HT-29 (cell line): ENCODE data around the gene F2. TPM values are rescaled to one million over a fixed set of nuclear protein-coding genes. Genes with fewer than 3 reads are reported as not detected.
"Not testable (repeated sequence)": the region's sequence is repeated elsewhere in the genome, so short reads cannot be mapped to it uniquely, and the experiment has no call there.

Experiments
- DNase-seq: peaks from one replicate; pipeline ENCODE4 v3.0.0-alpha.2; 2015; ENCODE audit warnings: low spot score
- total RNA-seq: library from RNA; depleted of rRNA; stranded (reverse); fragments of >200 nt; shearing (Covaris generic); gene quantifications from 2 replicates; pipeline ENCODE4 v1.2.3, GENCODE V29; 2014

The F2 gene
- total RNA-seq, 1 experiment from 2014 or later: 0.38 TPM

DNA sequence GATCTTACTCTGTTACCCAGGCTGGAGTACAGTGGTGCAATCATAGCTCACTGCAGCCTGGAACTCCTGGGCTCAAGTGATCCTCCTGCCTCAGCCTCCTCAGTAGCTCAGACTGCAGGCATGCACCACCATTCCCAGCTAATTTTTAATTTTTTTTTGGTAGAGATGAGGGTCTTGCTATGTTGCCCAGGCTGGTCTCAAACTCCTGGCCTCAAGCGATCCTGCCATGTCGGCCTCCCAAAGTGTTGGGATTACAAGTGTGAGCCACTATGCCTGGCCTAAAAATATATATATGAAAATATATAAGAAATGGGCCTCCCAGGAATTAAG is 1.2 kb upstream of the F2 start:
- not testable (repeated sequence) for DNase-seq

DNA sequence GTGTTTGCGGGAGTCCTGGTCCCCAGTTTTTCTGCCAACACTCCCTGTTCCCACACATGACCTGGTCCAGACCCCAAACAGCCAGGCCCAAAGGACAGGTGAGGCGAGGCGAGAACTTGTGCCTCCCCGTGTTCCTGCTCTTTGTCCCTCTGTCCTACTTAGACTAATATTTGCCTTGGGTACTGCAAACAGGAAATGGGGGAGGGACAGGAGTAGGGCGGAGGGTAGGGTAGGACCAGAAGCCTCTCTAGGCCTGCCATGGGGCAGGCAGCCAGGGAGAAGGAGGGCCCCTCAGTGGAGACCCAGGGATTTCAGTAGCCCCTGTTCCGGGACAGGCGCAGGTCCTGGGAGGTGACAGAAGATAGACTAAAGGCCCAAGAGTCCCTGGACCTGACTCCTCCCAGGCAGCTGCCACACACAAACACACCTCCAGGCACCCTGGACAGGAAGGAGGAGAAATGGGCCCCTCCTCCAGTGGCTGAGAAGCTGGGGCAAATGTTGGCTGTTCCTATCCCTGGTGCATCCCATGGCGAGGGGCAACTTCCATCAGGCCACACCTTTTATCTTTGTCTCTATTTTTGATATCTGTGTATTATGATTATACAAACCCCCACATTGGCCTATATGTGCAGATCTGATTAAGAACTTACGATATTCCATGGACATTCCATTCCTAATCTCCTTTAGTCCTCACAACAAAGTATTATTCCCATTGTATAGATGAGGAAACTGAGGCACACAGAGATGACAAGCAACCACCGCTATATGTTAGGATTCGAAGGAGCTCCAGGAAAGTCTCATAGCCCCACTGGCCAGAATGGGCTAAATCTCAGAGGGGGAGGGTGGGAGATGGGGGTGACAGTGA is 626 bp upstream of the F2 start:
- peak; percentile 73 for DNase-seq

DNA sequence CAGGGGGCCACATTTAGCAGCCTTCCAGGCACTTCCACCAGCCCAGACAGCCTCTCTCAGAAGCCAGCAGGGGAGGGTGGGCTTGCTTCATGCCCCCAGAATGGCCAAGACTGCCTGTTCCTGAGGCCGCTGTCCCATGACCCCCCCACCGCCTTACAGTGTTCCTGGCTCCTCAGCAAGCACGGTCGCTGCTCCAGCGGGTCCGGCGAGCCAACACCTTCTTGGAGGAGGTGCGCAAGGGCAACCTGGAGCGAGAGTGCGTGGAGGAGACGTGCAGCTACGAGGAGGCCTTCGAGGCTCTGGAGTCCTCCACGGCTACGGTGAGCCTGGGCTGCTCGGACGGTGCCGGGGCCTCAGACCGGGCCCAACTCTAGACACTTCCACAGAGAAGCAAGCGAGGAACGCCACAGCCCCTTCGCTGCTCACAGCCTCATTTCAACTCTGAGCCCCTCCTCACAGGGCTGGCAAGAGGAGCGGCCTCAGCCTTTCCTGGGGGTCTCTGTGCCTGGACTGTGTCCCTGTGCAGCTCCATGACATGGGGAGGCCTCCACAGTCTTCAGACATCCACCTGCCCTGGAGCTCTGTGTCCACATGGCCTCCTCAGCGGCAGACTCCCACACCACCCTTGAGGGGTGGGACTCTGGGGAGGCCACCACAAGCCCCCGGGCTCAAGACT is 668 bp downstream of the F2 start:
- DNase-seq: no peak

DNA sequence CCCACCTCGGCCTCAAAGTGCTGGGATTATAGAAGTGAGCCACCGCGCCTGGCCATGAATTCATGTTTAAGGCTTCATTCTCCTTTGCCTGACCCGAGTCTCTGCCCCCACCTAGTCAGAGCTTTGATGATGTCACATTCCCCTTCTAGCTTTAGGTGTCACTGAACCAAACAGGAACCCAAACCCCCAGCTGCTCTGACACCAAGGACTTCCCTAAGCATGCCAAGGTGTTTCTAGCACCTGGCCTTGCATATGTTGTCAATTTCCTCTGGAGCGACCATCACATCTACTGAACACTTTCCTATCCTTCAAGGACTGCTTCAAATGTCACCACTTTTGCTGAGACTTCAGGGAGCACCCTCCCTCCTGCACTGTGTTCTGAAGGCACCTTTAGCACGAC is 2.3 kb downstream of the F2 start:
- DNase-seq: no peak

DNA sequence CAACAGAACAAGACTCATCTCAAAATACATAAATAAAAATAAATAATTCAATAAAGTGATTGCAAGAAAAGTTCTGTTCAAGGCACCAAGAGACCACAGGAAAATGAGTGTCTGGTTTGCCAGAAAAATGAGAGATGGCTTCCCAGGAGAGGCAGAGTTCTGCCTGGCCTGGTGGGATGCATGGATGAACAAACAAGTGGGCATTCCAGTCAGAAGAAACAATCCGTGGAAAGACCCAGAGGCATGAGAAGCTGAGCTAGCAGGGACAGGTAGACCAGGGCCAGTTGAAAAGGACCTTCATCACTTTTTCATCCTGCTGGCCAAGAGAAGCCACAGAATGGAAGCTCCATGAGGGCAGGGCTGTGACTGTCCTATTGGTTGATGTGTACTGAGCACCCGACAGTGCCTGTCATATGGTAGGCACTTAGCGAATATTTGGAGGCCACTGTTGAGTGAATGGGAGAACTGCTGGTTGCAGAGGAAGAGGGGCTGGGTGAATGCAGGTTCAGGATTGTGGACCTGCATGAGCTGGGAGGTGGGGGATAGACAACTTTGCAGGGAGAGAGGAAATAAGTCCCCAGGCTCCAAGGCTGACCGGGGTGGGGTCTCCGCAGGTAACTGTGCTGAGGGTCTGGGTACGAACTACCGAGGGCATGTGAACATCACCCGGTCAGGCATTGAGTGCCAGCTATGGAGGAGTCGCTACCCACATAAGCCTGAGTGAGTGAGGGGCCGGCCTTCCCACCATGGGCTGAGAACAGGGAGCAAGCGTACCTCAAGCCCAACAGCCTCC is 3.7 kb downstream of the F2 start:
- DNase-seq: no peak

DNA sequence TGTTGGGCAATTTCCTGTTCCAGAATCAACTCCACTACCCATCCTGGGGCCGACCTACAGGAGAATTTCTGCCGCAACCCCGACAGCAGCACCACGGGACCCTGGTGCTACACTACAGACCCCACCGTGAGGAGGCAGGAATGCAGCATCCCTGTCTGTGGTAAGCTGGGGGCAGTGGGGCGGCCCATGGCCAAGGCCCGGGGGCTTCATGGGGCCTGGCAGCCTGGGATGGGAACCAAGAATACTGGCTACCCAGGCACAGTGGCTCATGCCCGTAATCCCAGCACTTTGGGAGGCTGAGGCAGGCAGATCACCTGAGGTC is 4.3 kb downstream of the F2 start:
- no peak for DNase-seq

DNA sequence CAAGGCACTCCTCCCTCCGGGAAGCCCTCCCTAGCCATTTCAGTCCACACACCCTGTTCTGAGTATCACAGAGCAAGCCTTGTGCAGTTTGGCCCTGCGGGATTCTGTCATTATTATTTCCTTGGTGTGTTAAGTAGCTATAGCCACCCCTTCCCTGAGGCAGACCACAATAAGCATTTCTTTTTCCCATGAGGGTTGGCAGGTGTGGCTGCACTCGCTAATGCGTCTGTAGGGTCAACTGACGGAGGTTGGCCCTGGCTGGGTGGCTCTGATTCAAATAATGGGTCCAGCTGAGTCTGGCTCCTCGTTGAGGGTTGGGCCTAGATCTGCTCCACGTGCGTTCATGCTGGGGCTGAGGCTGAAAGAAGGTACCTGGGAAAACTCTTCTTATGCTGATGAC is 5.1 kb downstream of the F2 start:
- no peak for DNase-seq

DNA sequence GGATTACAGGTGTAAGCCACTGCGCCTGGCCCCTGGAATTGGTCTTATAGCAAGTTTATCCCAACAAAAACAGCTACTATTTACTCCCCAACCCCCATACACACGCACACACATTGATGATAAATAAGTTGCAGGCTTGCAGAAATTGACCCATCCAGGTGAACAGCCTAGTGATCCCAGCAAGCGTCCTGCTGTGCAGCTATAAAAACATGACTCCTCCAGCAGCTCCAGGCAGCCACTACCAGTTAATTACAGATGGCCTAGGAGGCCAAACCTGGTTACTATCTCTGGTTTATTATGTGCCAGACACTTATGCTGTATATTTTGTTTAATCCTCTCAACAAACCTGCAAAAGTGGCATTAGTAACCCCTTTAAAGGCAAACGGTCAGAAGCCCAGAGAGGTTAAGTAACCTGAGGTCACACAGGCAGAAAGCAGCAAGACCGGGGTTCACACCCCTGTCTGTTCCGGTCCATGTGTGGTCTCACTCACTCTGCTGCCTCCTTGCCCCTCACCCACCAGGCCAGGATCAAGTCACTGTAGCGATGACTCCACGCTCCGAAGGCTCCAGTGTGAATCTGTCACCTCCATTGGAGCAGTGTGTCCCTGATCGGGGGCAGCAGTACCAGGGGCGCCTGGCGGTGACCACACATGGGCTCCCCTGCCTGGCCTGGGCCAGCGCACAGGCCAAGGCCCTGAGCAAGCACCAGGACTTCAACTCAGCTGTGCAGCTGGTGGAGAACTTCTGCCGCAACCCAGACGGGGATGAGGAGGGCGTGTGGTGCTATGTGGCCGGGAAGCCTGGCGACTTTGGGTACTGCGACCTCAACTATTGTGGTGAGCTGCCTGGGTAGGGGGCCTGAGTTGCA is 6.6 kb downstream of the F2 start:
- no peak for DNase-seq

DNA sequence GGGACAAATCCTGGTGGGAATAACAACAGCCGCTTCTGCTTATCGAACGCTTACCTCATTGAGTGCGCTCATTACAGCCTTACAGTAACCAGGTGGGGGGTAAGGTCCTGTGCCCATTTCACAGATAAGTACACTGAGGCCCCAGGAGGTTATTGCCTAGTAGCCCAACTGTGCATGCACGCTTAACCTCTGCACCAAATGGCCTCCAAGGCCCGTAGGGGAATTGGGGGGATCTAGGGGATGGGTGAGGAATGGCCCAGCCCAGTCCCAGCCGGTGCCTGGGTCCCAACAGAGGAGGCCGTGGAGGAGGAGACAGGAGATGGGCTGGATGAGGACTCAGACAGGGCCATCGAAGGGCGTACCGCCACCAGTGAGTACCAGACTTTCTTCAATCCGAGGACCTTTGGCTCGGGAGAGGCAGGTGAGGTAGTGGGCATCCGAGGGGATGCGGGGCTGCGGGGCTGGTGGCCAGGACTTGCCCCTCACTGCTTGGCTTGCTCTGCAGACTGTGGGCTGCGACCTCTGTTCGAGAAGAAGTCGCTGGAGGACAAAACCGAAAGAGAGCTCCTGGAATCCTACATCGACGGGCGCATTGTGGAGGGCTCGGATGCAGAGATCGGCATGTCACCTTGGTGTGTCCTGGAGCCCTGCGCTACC is 7.3 kb downstream of the F2 start:
- no peak for DNase-seq

DNA sequence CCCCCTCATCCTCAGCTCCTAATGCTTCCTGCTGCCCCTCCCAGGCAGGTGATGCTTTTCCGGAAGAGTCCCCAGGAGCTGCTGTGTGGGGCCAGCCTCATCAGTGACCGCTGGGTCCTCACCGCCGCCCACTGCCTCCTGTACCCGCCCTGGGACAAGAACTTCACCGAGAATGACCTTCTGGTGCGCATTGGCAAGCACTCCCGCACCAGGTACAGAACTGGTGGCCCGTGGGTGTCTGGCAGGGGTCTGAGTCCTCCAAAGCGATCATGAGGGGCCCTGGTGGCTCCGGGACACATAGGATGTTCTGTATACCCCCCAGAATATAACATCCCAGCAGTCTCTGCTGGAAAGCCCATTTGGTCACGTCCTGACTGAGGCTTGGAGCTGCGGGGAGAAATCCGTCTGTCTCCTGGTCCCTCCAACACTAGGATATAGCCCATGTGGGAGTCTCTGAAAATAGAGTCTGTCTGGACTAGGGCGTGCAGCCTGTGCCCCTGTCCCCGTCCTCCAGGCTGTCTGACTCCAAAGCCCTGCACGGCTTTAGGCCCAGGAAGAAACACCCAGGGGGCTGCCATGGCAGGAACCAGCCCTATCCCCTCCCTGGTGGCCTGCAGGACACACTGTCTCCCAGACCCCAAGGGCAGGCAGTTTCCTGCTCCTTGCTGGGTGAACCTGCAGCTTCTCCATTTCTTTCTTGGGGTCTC is 9.1 kb downstream of the F2 start:
- no peak for DNase-seq

DNA sequence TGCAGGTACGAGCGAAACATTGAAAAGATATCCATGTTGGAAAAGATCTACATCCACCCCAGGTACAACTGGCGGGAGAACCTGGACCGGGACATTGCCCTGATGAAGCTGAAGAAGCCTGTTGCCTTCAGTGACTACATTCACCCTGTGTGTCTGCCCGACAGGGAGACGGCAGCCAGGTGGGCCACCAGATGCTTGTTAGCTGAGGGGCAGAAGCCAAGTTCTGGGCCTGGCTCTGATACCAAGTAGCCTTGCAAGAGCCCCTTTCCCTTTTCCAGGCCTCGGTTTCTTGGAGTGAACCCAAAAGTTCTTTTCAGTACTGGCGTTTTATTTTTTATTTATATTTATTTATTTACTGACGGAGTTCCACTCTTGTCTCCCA is 9.6 kb downstream of the F2 start:
- DNase-seq: no peak

DNA sequence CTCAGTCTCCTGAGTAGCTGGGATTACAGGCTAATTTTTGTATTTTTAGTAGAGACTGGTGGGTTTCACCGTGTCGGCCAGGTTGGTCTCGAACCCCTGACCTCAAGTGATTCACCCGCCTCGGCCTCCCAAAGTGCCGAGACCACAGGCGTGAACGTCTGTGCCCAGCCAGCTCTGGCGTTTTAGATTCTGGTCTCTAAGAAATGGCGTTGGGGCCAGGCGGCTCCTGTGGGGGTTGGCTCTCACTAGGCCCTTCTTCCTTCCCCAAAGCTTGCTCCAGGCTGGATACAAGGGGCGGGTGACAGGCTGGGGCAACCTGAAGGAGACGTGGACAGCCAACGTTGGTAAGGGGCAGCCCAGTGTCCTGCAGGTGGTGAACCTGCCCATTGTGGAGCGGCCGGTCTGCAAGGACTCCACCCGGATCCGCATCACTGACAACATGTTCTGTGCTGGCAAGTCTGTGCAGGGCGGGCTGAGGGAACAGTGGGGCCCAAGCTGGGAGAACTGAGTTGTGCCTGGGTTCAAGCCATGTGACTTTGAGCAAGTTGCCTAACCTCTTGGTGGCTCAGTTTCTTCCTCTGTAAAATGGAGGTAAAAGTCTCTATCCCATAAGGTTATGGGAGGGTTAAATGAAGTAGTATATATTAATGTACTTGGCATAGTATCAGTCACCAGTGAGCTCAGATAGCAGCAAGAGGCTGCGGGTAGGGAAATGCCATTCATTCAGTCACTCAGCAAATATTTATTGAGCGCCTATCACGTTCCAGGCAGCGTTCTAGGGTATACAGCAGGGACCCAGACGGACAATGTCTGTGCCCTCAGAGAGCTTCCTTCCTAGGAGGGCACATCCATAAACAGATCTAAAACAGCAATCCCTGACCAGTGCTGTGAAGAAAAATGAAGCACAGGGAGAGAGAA is 10.4 kb downstream of the F2 start:
- no peak for DNase-seq

DNA sequence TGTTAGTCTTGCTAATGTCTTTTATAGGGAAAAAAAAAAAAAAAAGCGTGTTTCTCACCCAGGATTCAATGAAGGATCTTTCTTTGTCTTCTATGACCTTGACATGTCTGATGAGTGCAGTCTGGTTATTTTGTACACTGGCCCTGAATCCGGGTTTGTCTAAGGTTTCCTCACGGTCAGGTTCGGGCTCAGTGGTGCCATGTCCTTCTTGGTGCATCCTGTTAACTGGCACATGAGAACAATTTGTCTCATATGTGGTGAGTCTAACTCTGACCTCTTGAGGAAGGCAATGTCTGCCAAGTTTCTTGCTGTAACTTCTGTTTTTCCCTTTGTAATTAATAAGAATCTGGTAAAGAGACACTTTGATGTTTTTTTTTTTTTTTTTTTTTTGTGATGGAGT is 12.5 kb downstream of the F2 start:
- no peak for DNase-seq

DNA sequence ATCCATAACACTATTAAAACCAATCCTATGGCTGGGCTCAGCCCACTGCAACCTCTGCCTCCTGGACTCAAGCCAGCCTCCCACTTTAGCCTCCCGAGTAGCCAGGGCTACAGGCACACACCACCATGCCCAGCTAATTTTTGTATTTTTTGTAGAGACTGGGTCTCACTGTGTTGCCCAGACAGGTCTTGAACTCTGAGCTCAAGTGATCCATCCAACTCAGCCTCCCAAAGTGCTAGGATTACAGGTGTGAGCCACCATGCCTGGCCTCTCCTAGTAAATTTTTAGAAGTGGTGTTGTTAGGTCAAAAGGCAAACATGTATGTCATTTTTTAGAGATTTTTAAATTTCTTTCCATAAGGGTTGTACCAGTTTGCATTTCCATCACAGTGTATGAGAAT is 14.2 kb downstream of the F2 start:
- no peak for DNase-seq

DNA sequence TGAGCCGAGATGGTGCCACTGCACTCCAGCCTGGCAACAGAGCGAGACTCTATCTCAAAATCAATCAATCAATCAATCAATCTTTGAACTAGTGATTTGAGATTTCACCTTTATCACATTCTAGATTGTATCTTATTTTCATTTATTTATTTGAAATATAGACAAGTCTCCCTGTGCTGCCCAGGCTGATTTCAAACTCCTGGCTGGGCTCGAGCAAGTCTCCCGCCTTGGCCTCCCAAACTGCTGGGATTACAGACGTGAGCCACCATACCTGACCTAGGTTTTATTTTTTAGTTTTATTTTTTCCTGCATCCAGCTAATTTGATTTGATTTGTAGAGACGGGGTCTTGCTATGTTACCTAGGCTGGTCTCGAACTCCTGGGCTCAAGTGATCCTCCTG is 17.1 kb downstream of the F2 start:
- DNase-seq: no peak

DNA sequence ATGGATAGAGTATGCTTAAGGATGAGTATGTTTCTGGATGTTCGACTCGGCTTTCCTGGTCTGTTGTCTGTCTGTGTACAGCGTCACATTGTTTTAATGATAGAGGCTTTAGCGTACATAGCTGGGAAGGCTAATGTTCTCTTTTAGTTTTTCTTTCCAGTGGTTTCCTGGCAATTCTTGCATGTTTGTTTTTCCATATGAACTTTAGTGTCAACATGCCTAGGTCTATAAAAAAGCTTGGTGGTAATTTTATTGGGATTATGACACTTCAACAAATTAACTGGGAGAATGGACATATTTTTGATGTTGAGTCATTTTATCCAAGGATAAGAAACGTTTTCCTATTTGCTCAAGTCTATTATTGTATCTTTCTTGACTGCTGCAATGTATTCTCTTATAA is 17.6 kb downstream of the F2 start:
- peak; percentile 54 for DNase-seq

DNA sequence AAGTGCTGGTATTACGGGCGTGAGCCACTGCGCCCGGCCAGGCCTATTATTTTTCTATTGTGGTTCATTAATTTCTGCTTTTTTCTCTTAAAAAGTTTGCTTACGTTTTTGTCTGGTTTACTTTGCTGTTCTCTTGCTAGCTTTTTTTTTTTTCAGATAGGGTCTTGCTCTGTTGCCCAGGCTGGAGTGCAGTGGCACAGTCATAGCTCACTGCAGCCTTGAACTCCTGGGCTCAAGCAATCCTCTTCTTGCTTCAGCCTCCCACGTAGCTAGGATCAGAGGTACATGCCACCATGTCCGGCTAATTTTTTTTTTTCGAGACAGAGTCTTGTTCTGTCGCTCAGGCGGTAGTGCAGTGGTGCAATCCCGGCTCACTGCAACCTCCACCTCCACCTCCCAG is 18.7 kb downstream of the F2 start:
- no peak for DNase-seq

DNA sequence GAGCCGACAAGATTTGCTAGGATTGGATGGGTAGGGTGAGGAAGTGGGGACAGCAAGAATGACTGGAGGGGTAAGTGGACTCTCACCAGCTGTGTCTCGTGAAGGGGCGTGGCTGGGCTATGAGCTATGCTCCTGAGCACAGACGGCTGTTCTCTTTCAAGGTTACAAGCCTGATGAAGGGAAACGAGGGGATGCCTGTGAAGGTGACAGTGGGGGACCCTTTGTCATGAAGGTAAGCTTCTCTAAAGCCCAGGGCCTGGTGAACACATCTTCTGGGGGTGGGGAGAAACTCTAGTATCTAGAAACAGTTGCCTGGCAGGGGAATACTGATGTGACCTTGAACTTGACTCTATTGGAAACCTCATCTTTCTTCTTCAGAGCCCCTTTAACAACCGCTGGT is 19.9 kb downstream of the F2 start:
- no peak for DNase-seq
